GM23338 (cell line): ENCODE results near the gene MBD5. TPM values are rescaled to one million over a fixed set of nuclear protein-coding genes. Genes with fewer than 3 reads are reported as not detected.

Source experiments
- ATAC-seq: fragments of 200-7000 bp; cut with Tn5 transposase; 3 replicates; pipeline ENCODE4 v1.9.1; 2020
- DNase-seq: peaks from one replicate; pipeline ENCODE4 v3.0.0-alpha.2; 2015; ENCODE audit warnings: low spot score
- H2AFZ ChIP-seq: fragments of 200-600 bp; sonication (generic); 2 replicates; pipeline ENCODE4 v1.8.0; 2016; ENCODE audit warnings: antibody characterized with exemption, mild to moderate bottlenecking, moderate library complexity
- H3F3A ChIP-seq: fragments of 200-600 bp; sonication (generic); replicated peaks from 2 replicates; pipeline ENCODE4 v1.8.0; 2017; ENCODE audit warnings: antibody characterized with exemption, mixed run types, low read depth
- H3K27ac ChIP-seq: fragments of 200-600 bp; sonication (generic); 2 replicates; pipeline ENCODE4 v1.6.1; 2016; ENCODE audit warnings: low read depth
- H3K27me3 ChIP-seq: fragments of 200-600 bp; sonication (generic); 2 replicates; pipeline ENCODE4 v1.8.0; 2016; ENCODE audit warnings: mild to moderate bottlenecking, mixed run types, moderate library complexity; ENCODE audit not compliant: insufficient read depth
- H3K36me3 ChIP-seq: fragments of 200-600 bp; sonication (generic); 2 replicates; pipeline ENCODE4 v1.8.0; 2016; ENCODE audit warnings: mild to moderate bottlenecking; ENCODE audit not compliant: insufficient read depth
- H3K4me1 ChIP-seq: fragments of 200-600 bp; sonication (generic); 2 replicates; pipeline ENCODE4 v1.8.0; 2016; ENCODE audit warnings: mild to moderate bottlenecking, moderate library complexity; ENCODE audit not compliant: insufficient read depth
- H3K4me2 ChIP-seq: fragments of 200-600 bp; sonication (generic); 2 replicates; pipeline ENCODE4 v1.7.1; 2017; ENCODE audit warnings: mixed run types
- H3K4me3 ChIP-seq: fragments of 200-600 bp; sonication (generic); 2 replicates; pipeline ENCODE4 v1.6.1; 2016; ENCODE audit warnings: mixed run types
- H3K79me2 ChIP-seq: fragments of 200-600 bp; sonication (generic); replicated peaks from 2 replicates; pipeline ENCODE4 v1.8.0; 2017; ENCODE audit warnings: mild to moderate bottlenecking; ENCODE audit not compliant: insufficient read depth
- H3K9me2 ChIP-seq: fragments of 200-600 bp; sonication (generic); 2 replicates; pipeline ENCODE4 v1.8.0; 2017; ENCODE audit not compliant: insufficient read depth
- H4K20me1 ChIP-seq: fragments of 200-600 bp; sonication (generic); replicated peaks from 2 replicates; pipeline ENCODE4 v1.8.0; 2017; ENCODE audit warnings: mild to moderate bottlenecking; ENCODE audit not compliant: insufficient read depth
- H3K27ac Mint-ChIP-seq: 2 replicates; pipeline ENCODE4 v1.8.0; 2020; ENCODE audit warnings: inconsistent platforms, mild to moderate bottlenecking, moderate library complexity, mixed read lengths
- H3K27me3 Mint-ChIP-seq: 3 replicates; pipeline ENCODE4 v1.8.0; 2022; ENCODE audit warnings: low read depth, mild to moderate bottlenecking, moderate library complexity, mixed read lengths, inconsistent platforms; ENCODE audit not compliant: insufficient read depth, poor library complexity
- H3K36me3 Mint-ChIP-seq: 3 replicates; pipeline ENCODE4 v1.8.0; 2021; ENCODE audit warnings: low read depth, mild to moderate bottlenecking, inconsistent platforms, moderate library complexity, mixed read lengths
- H3K4me1 Mint-ChIP-seq: 3 replicates; pipeline ENCODE4 v1.8.0; 2020; ENCODE audit warnings: mild to moderate bottlenecking, inconsistent platforms, mixed read lengths
- H3K4me3 Mint-ChIP-seq: 3 replicates; pipeline ENCODE4 v1.8.0; 2021; ENCODE audit warnings: moderate library complexity, mild to moderate bottlenecking, inconsistent platforms, mixed read lengths
- H3K9me3 Mint-ChIP-seq: 3 replicates; pipeline ENCODE4 v1.8.0; 2020; ENCODE audit warnings: moderate library complexity, mild to moderate bottlenecking, inconsistent platforms, mixed read lengths
- ETS1 ChIP-seq: IDR thresholded peaks from 2 replicates; pipeline ENCODE4 v1.6.1; 2016; ENCODE audit warnings: antibody characterized with exemption
- EZH2phosphoT487 ChIP-seq: fragments of 200-600 bp; sonication (generic); IDR thresholded peaks from one replicate; pipeline ENCODE4 v1.8.1; 2018; ENCODE audit warnings: antibody characterized with exemption; ENCODE audit not compliant: unreplicated experiment
- NANOG ChIP-seq: IDR thresholded peaks from 2 replicates; pipeline ENCODE4 v1.6.1; 2016; ENCODE audit warnings: antibody characterized with exemption, borderline replicate concordance
- POLR2AphosphoS5 ChIP-seq: IDR thresholded peaks from 2 replicates; pipeline ENCODE4 v1.6.1; 2016; ENCODE audit warnings: antibody characterized with exemption, low read depth
- ZNF114 ChIP-seq: fragments of 250-450 bp; sonication (Bioruptor Pico); IDR thresholded peaks from 2 replicates; pipeline ENCODE4 v1.5.0; 2020; ENCODE audit warnings: mild to moderate bottlenecking, moderate library complexity
- polyA plus RNA-seq: library from polyadenylated mRNA; unstranded; fragments of >200 nt; fragmentation: Nextera tagmentation; extraction: Ambion mirVana; gene quantifications from 2 replicates; pipeline ENCODE4 v1.2.1, GENCODE V29; 2016
- total RNA-seq: library from RNA; depleted of rRNA; stranded (reverse); fragments of >200 nt; shearing (Covaris generic); gene quantifications from 2 replicates; pipeline ENCODE4 v1.2.3, GENCODE V29; 2014
- TF ChIP-seq, protein P1 (sequence below), 2 experiments: fragments of 200-600 bp in 1 of 2; sonication (generic) in 1 of 2; conservative IDR thresholded peaks; 2 replicates each; pipeline versions ENCODE4 v1.5.1 to v1.6.1; 2016 to 2017; ENCODE audit warnings: antibody characterized with exemption in 2 of 2, low read depth in 2 of 2, mild to moderate bottlenecking in 2 of 2, moderate library complexity in 1 of 2

The MBD5 gene
- total and polyA plus RNA-seq, 2 experiments from 2014 or later = 16.2 to 23.1 TPM

GRCh38 chr2:148221166-148221565, 200.3 kb downstream of the MBD5 start:
- Mint-ChIP-seq H3K27ac (no peak overlapping the region), H3K9me3 (peaks cover 14% of the 10 kb centered on the region), H3K4me1 (no peaks in the 10 kb centered on the region), H3K27me3 (no peaks in the 10 kb centered on the region), H3K4me3 (no peak overlapping the region), H3K36me3 (peaks cover 18% of the 10 kb centered on the region; the same call in 2 of the 3 replicates)
- no peak overlapping the region for H3K27ac ChIP-seq
- H3K27me3 ChIP-seq = no peaks in the 10 kb centered on the region
- no peak overlapping the region for H3K4me3 ChIP-seq
- H3K36me3 ChIP-seq = no peaks in the 10 kb centered on the region
- TF ChIP-seq ZNF114 (CRISPR knock-in tag) = no peak
- no peak for TF ChIP-seq ETS1
- TF ChIP-seq NANOG = no peak
- H3K4me1 ChIP-seq = no peaks in the 10 kb centered on the region
- H4K20me1 ChIP-seq = no peaks in the 10 kb centered on the region
- DNase-seq = no peak
- no peak overlapping the region for H2AFZ ChIP-seq
- no peaks in the 10 kb centered on the region; the same call in 1 of the 2 replicates for H3K79me2 ChIP-seq
- H3F3A ChIP-seq = no peaks in the 10 kb centered on the region
- no peak overlapping the region for H3K4me2 ChIP-seq
- ATAC-seq = no peak
- peaks cover 4% of the 10 kb centered on the region; the same call in 1 of the 2 replicates for H3K9me2 ChIP-seq

DNA sequence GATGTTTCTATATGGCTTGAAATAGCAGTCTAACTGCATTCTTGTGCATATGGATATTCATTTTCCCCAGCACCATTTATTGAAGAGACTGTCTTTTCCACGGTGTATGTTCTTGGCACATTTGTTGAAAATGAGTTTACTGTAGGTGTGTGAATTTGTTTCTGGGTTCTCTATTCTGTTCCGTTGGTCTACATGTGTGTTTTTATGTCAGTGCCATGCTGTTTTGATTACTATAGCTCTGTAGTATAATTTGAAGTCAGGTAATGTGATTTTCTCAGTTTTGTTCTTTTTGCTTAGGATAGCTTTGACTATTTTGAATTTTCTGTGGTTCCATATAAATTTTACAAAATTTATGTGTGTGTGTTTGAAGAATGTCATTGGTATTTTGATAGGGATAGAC, 201.0 kb downstream of the MBD5 start:
- Histone ChIP-seq H4K20me1 (no peaks in the 10 kb centered on the region), H3K79me2 (no peaks in the 10 kb centered on the region; the same call in 1 of the 2 replicates), H3F3A (no peaks in the 10 kb centered on the region), H3K4me1 (no peaks in the 10 kb centered on the region), H3K27ac (no peak overlapping the region), H3K4me2 (no peak overlapping the region), H3K9me2 (peaks cover 4% of the 10 kb centered on the region; the same call in 1 of the 2 replicates), H2AFZ (no peak overlapping the region), H3K4me3 (no peak overlapping the region), H3K36me3 (no peaks in the 10 kb centered on the region), H3K27me3 (no peaks in the 10 kb centered on the region)
- TF ChIP-seq NANOG = no peak
- Mint-ChIP-seq H3K9me3 (peaks cover 14% of the 10 kb centered on the region), H3K4me1 (no peaks in the 10 kb centered on the region), H3K4me3 (no peak overlapping the region), H3K27me3 (no peaks in the 10 kb centered on the region), H3K36me3 (peaks cover 18% of the 10 kb centered on the region; the same call in 2 of the 3 replicates), H3K27ac (no peak overlapping the region)
- DNase-seq (no peak), ATAC-seq (no peak)

GRCh38 chr2:148231858-148232257, 211.0 kb downstream of the MBD5 start:
- Mint-ChIP-seq H3K36me3 (peaks cover 28% of the 10 kb centered on the region), H3K4me1 (no peaks in the 10 kb centered on the region), H3K27ac (no peak overlapping the region), H3K27me3 (no peaks in the 10 kb centered on the region), H3K9me3 (peaks cover 1% of the 10 kb centered on the region; the same call in 1 of the 3 replicates), H3K4me3 (no peak overlapping the region)
- TF ChIP-seq ZNF114 (CRISPR knock-in tag) = no peak
- TF ChIP-seq EZH2phosphoT487 = no peak
- TF ChIP-seq NANOG = no peak
- TF ChIP-seq POLR2AphosphoS5 = no peak
- TF ChIP-seq, protein P1, sequence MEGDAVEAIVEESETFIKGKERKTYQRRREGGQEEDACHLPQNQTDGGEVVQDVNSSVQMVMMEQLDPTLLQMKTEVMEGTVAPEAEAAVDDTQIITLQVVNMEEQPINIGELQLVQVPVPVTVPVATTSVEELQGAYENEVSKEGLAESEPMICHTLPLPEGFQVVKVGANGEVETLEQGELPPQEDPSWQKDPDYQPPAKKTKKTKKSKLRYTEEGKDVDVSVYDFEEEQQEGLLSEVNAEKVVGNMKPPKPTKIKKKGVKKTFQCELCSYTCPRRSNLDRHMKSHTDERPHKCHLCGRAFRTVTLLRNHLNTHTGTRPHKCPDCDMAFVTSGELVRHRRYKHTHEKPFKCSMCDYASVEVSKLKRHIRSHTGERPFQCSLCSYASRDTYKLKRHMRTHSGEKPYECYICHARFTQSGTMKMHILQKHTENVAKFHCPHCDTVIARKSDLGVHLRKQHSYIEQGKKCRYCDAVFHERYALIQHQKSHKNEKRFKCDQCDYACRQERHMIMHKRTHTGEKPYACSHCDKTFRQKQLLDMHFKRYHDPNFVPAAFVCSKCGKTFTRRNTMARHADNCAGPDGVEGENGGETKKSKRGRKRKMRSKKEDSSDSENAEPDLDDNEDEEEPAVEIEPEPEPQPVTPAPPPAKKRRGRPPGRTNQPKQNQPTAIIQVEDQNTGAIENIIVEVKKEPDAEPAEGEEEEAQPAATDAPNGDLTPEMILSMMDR (conservative IDR thresholded peaks at IDR 0.05; ENCODE audit: low read depth in 2 of 2) = no peak
- Histone ChIP-seq H4K20me1 (no peaks in the 10 kb centered on the region), H3K27ac (no peak overlapping the region), H3K9me2 (no peaks in the 10 kb centered on the region), H3K36me3 (0 out of 2 replicates have a peak, but pooled peaks cover under 1% of the 10 kb centered on the region), H3K4me1 (no peaks in the 10 kb centered on the region), H3K4me2 (no peak overlapping the region), H3K4me3 (no peak overlapping the region), H3K79me2 (0 out of 2 replicates have a peak, but pooled peaks cover 6% of the 10 kb centered on the region), H3F3A (no peaks in the 10 kb centered on the region), H3K27me3 (no peaks in the 10 kb centered on the region), H2AFZ (no peak overlapping the region)
- ATAC-seq (no peak), DNase-seq (no peak)
